ENCODE measurements around the gene KLHL20. TPM values are rescaled to one million over a fixed set of nuclear protein-coding genes. Genes with fewer than 3 reads are reported as not detected.
A peak's percentile ranks its signal among the peaks of the same experiment; 100 is the strongest.
"Not testable (repeated sequence)": the region's sequence is repeated elsewhere in the genome, so short reads cannot be mapped to it uniquely, and the experiment has no call there.

Gene KLHL20
- total and polyA plus RNA-seq, 7 experiments from 2014 or later: 25.5 to 40.9 (median 28.4) TPM

DNA sequence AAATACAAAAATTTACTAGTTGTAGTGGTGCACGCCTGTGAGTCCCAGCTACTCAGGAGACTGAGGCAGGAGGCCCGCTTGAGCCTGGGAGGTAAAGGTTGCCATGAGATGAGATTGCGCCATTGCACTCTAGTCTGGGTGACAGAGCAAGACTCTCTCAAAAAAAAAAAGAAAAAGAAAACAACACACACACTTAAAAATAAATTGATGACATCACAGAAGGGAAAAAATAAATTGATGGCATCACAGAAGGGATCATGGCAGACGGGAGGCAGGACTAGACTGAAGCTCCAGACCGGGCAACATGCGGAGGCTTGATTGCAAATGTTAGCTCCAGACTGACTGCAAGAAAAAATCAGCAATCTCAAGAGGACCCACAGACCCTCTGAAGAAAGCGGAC lies 43.3 kb downstream of the KLHL20 start:
- Histone ChIP-seq H3K9me3 (ENCODE audit: control insufficient read depth in 2 of 3, low read length in 3 of 3) (no peaks in the 10 kb centered on the region), H3K36me3 (ENCODE audit: control insufficient read depth in 2 of 3, insufficient read depth in 3 of 3, low read length in 3 of 3) (peaks cover 11 to 50% (median 22%) of the 10 kb centered on the region in 3 experiments), H3K27ac (ENCODE audit: low read depth, low read length) (no peak overlapping the region), H3K4me3 (ENCODE audit: low read length) (no peak overlapping the region), H3K27me3 (ENCODE audit: control insufficient read depth in 2 of 2, insufficient read depth in 2 of 2, low read length in 2 of 2) (no peaks in the 10 kb centered on the region), H3K4me1 (ENCODE audit: control insufficient read depth in 2 of 2, insufficient read depth in 2 of 2, low read length in 2 of 2) (no peaks in the 10 kb centered on the region)
- intact Hi-C loops (cut with micrococcal nuclease): no loop called here
- no peak for ATAC-seq
- Mint-ChIP-seq H3K4me1 (peaks cover 0 to 23% (median 4%) of the 10 kb centered on the region in 7 donors), H3K27ac (peak overlapping the region in 2 of 9 donors; percentile 32 to 68), H3K9me3 (peaks cover 0 to 27% (median 8%) of the 10 kb centered on the region in 11 donors), H3K4me3 (no peak overlapping the region), H3K36me3 (peaks cover 33 to 79% (median 64%) of the 10 kb centered on the region in 5 donors), H3K27me3 (no peaks in the 10 kb centered on the region)
- ChIA-PET POLR2A (no interaction called here), CTCF (no interaction called here)
- DNase-seq: no peak

GRCh38 chr1:173758980-173759379 lies 44.2 kb downstream of the KLHL20 start:
- Mint-ChIP-seq H3K4me3 (no peak overlapping the region), H3K27ac (peak overlapping the region in 4 of 9 donors; percentile 20 to 75 (median 27)), H3K4me1 (peaks cover 0 to 23% (median 4%) of the 10 kb centered on the region in 7 donors), H3K36me3 (peaks cover 37 to 85% (median 72%) of the 10 kb centered on the region in 5 donors), H3K9me3 (peaks cover 0 to 34% (median 8%) of the 10 kb centered on the region in 11 donors), H3K27me3 (no peaks in the 10 kb centered on the region)
- ChIA-PET CTCF (no interaction called here), POLR2A (no interaction called here)
- DNase-seq (no peak), ATAC-seq (no peak)
- intact Hi-C loops (cut with micrococcal nuclease): no loop called here
- Histone ChIP-seq H3K27me3 (ENCODE audit: control insufficient read depth in 2 of 2, insufficient read depth in 2 of 2, low read length in 2 of 2) (no peaks in the 10 kb centered on the region), H3K4me1 (ENCODE audit: control insufficient read depth in 2 of 2, insufficient read depth in 2 of 2, low read length in 2 of 2) (no peaks in the 10 kb centered on the region), H3K27ac (ENCODE audit: low read depth, low read length) (no peak overlapping the region), H3K36me3 (ENCODE audit: control insufficient read depth in 2 of 3, insufficient read depth in 3 of 3, low read length in 3 of 3) (peaks cover 11 to 47% (median 18%) of the 10 kb centered on the region in 3 experiments), H3K4me3 (ENCODE audit: low read length) (no peak overlapping the region), H3K9me3 (ENCODE audit: control insufficient read depth in 2 of 3, low read length in 3 of 3) (no peaks in the 10 kb centered on the region)

- H3K27ac ChIP-seq (ENCODE audit: low read depth, low read length); H3K9me3 ChIP-seq (ENCODE audit: control insufficient read depth in 2 of 3, low read length in 3 of 3); H3K27me3 ChIP-seq (ENCODE audit: control insufficient read depth in 2 of 2, insufficient read depth in 2 of 2, low read length in 2 of 2); ATAC-seq; H3K4me1 ChIP-seq (ENCODE audit: control insufficient read depth in 2 of 2, insufficient read depth in 2 of 2, low read length in 2 of 2); H3K36me3 ChIP-seq (ENCODE audit: control insufficient read depth in 2 of 3, insufficient read depth in 3 of 3, low read length in 3 of 3); CTCF ChIA-PET; POLR2A ChIA-PET; DNase-seq; intact Hi-C loops (cut with micrococcal nuclease); H3K4me3 Mint-ChIP-seq; H3K4me3 ChIP-seq (ENCODE audit: low read length); H3K27me3 Mint-ChIP-seq: not testable (repeated sequence)
- Mint-ChIP-seq H3K36me3 (peaks cover 23 to 72% (median 61%) of the 10 kb centered on the region in 5 donors), H3K27ac (peak overlapping the region in 1 of 9 donors; percentile 76), H3K9me3 (peaks cover 0 to 40% (median 8%) of the 10 kb centered on the region in 11 donors), H3K4me1 (peaks cover 0 to 15% (median 6%) of the 10 kb centered on the region in 7 donors)
Observed at GRCh38 chr1:173764331-173764730, 49.5 kb downstream of the KLHL20 start.

- no peak overlapping the region for H3K4me3 Mint-ChIP-seq
- ATAC-seq: no peak
- no peaks in the 10 kb centered on the region for H3K4me1 ChIP-seq (ENCODE audit: control insufficient read depth in 2 of 2, insufficient read depth in 2 of 2, low read length in 2 of 2)
- ChIA-PET POLR2A (no interaction called here), CTCF (no interaction called here)
- H3K4me1 Mint-ChIP-seq: peaks cover 0 to 11% (median 3%) of the 10 kb centered on the region in 7 donors
- no peak for DNase-seq
- H3K9me3 Mint-ChIP-seq: peaks cover 0 to 13% (median 1%) of the 10 kb centered on the region in 11 donors
- intact Hi-C loops (cut with micrococcal nuclease): no loop called here
- no peak overlapping the region for H3K27ac ChIP-seq (ENCODE audit: low read depth, low read length)
- H3K9me3 ChIP-seq (ENCODE audit: control insufficient read depth in 2 of 3, low read length in 3 of 3): no peaks in the 10 kb centered on the region
- H3K27me3 ChIP-seq (ENCODE audit: control insufficient read depth in 2 of 2, insufficient read depth in 2 of 2, low read length in 2 of 2): no peaks in the 10 kb centered on the region
- H3K4me3 ChIP-seq (ENCODE audit: low read length): no peak overlapping the region
- H3K27ac Mint-ChIP-seq: peak overlapping the region in 4 of 9 donors; percentile 8 to 60 (median 46)
- no peaks in the 10 kb centered on the region for H3K36me3 ChIP-seq (ENCODE audit: control insufficient read depth in 2 of 3, insufficient read depth in 3 of 3, low read length in 3 of 3)
- peaks cover 5 to 43% (median 30%) of the 10 kb centered on the region in 5 donors for H3K36me3 Mint-ChIP-seq
- H3K27me3 Mint-ChIP-seq: no peaks in the 10 kb centered on the region
Observed at GRCh38 chr1:173768206-173768605, 53.4 kb downstream of the KLHL20 start.

GRCh38 chr1:173768827-173769226 lies 54.0 kb downstream of the KLHL20 start:
- peaks cover 0 to 1% (median 0%) of the 10 kb centered on the region in 3 experiments for H3K36me3 ChIP-seq (ENCODE audit: control insufficient read depth in 2 of 3, insufficient read depth in 3 of 3, low read length in 3 of 3)
- no peaks in the 10 kb centered on the region for H3K27me3 Mint-ChIP-seq
- no peak for ATAC-seq

GRCh38 chr1:173770330-173770729 lies 55.5 kb downstream of the KLHL20 start:
- Mint-ChIP-seq H3K27ac (peak overlapping the region in 4 of 9 donors; percentile 3 to 48 (median 25)), H3K4me1 (peaks cover 0 to 11% (median 3%) of the 10 kb centered on the region in 7 donors), H3K36me3 (peaks cover 0 to 39% (median 16%) of the 10 kb centered on the region in 5 donors)
- H3K4me1 ChIP-seq (ENCODE audit: control insufficient read depth in 2 of 2, insufficient read depth in 2 of 2, low read length in 2 of 2); H3K4me3 ChIP-seq (ENCODE audit: low read length); H3K9me3 Mint-ChIP-seq; DNase-seq; ATAC-seq; POLR2A ChIA-PET; CTCF ChIA-PET; H3K9me3 ChIP-seq (ENCODE audit: control insufficient read depth in 2 of 3, low read length in 3 of 3); H3K27ac ChIP-seq (ENCODE audit: low read depth, low read length); H3K27me3 Mint-ChIP-seq; H3K4me3 Mint-ChIP-seq; H3K27me3 ChIP-seq (ENCODE audit: control insufficient read depth in 2 of 2, insufficient read depth in 2 of 2, low read length in 2 of 2): not testable (repeated sequence)
- intact Hi-C loops (cut with micrococcal nuclease): loop anchor here (2.0 to 5.0 kb wide), 2 partner anchors 16 to 53 kb away; no protein-coding TSS in a partner anchor
- H3K36me3 ChIP-seq (ENCODE audit: control insufficient read depth in 2 of 3, insufficient read depth in 3 of 3, low read length in 3 of 3): peaks cover 0 to 16% (median 0%) of the 10 kb centered on the region in 3 experiments

More at GRCh38 chr1:173768827-173769226, 54.0 kb downstream of the KLHL20 start:
- Histone ChIP-seq H3K4me1 (ENCODE audit: control insufficient read depth in 2 of 2, insufficient read depth in 2 of 2, low read length in 2 of 2) (no peaks in the 10 kb centered on the region), H3K27me3 (ENCODE audit: control insufficient read depth in 2 of 2, insufficient read depth in 2 of 2, low read length in 2 of 2) (no peaks in the 10 kb centered on the region), H3K9me3 (ENCODE audit: control insufficient read depth in 2 of 3, low read length in 3 of 3) (no peaks in the 10 kb centered on the region), H3K4me3 (ENCODE audit: low read length) (no peak overlapping the region), H3K27ac (ENCODE audit: low read depth, low read length) (no peak overlapping the region)
- peaks cover 3 to 37% (median 23%) of the 10 kb centered on the region in 5 donors for H3K36me3 Mint-ChIP-seq
- H3K4me1 Mint-ChIP-seq: peaks cover 0 to 11% (median 3%) of the 10 kb centered on the region in 7 donors
- peaks cover 0 to 8% (median 0%) of the 10 kb centered on the region in 11 donors for H3K9me3 Mint-ChIP-seq
- DNase-seq: no peak
- ChIA-PET CTCF (no interaction called here), POLR2A (no interaction called here)
- H3K27ac Mint-ChIP-seq: peak overlapping the region in 6 of 9 donors; percentile 1 to 73 (median 52)
- intact Hi-C loops (cut with micrococcal nuclease): no loop called here
- no peak overlapping the region for H3K4me3 Mint-ChIP-seq

- Mint-ChIP-seq H3K36me3 (peaks cover 0 to 51% (median 27%) of the 10 kb centered on the region in 5 donors), H3K4me3 (no peak overlapping the region), H3K27me3 (no peaks in the 10 kb centered on the region), H3K4me1 (peaks cover 0 to 13% (median 6%) of the 10 kb centered on the region in 7 donors), H3K27ac (peak overlapping the region in 5 of 9 donors; percentile 0 to 69 (median 32)), H3K9me3 (no peaks in the 10 kb centered on the region)
- Histone ChIP-seq H3K4me1 (ENCODE audit: control insufficient read depth in 2 of 2, insufficient read depth in 2 of 2, low read length in 2 of 2) (no peaks in the 10 kb centered on the region), H3K27ac (ENCODE audit: low read depth, low read length) (no peak overlapping the region), H3K36me3 (ENCODE audit: control insufficient read depth in 2 of 3, insufficient read depth in 3 of 3, low read length in 3 of 3) (peaks cover 0 to 28% (median 6%) of the 10 kb centered on the region in 3 experiments), H3K9me3 (ENCODE audit: control insufficient read depth in 2 of 3, low read length in 3 of 3) (no peaks in the 10 kb centered on the region), H3K27me3 (ENCODE audit: control insufficient read depth in 2 of 2, insufficient read depth in 2 of 2, low read length in 2 of 2) (no peaks in the 10 kb centered on the region), H3K4me3 (ENCODE audit: low read length) (no peak overlapping the region)
- CTCF ChIA-PET: no interaction called here
- intact Hi-C loops (cut with micrococcal nuclease): loop anchor here (2.0 to 5.0 kb wide), 2 partner anchors 17 to 54 kb away; no protein-coding TSS in a partner anchor
- DNase-seq (no peak), ATAC-seq (no peak)
- POLR2A ChIA-PET: no interaction called here
Observed at GRCh38 chr1:173771560-173771959, 56.8 kb downstream of the KLHL20 start.
